ENCODE measurements around the gene ENOSF1.

DNA sequence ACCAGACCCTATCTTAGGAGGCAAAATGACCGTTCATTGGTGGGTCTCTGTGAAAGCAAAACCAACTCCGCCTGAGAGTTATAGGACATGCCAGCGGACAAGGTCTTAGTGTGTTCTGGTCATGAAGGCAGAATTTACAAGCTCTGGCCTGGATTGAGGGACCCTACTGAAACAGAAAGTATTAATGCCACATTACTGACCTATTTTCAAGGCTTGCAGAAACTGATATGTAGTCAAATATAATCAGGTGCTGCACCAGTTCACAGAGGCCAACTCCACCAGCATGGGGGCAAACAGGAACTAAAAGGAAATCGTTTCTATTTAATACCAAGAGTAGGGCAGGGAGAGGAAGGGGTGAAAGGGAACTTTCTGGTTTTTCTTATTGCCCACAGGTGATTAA, 35.3 kb downstream of the ENOSF1 start:
- TF ChIP-seq CREM (CRISPR knock-in tag; IDR thresholded peaks at IDR 0.05): no peak
- TF ChIP-seq CREB1 (CRISPR knock-in tag; IDR thresholded peaks at IDR 0.05): no peak
- TF ChIP-seq ZNF121 (CRISPR knock-in tag; IDR thresholded peaks at IDR 0.05): no peak
- TF ChIP-seq, protein P1, sequence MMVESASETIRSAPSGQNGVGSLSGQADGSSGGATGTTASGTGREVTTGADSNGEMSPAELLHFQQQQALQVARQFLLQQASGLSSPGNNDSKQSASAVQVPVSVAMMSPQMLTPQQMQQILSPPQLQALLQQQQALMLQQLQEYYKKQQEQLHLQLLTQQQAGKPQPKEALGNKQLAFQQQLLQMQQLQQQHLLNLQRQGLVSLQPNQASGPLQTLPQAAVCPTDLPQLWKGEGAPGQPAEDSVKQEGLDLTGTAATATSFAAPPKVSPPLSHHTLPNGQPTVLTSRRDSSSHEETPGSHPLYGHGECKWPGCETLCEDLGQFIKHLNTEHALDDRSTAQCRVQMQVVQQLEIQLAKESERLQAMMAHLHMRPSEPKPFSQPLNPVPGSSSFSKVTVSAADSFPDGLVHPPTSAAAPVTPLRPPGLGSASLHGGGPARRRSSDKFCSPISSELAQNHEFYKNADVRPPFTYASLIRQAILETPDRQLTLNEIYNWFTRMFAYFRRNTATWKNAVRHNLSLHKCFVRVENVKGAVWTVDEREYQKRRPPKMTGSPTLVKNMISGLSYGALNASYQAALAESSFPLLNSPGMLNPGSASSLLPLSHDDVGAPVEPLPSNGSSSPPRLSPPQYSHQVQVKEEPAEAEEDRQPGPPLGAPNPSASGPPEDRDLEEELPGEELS (CRISPR knock-in tag; IDR thresholded peaks at IDR 0.05): no peak
- no peak for TF ChIP-seq GABPB1 (CRISPR knock-in tag; IDR thresholded peaks at IDR 0.05)
- no peak for TF ChIP-seq CBFB (CRISPR knock-in tag; IDR thresholded peaks at IDR 0.05; ENCODE audit: low read depth)
- no peak for TF ChIP-seq ZNF416 (CRISPR knock-in tag; IDR thresholded peaks at IDR 0.05)
- no peak for TF ChIP-seq ZNF219 (CRISPR knock-in tag; IDR thresholded peaks at IDR 0.05; ENCODE audit: borderline replicate concordance)
- TF ChIP-seq SP1 (CRISPR knock-in tag; conservative IDR thresholded peaks at IDR 0.05): no peak
- TF ChIP-seq, protein P2, sequence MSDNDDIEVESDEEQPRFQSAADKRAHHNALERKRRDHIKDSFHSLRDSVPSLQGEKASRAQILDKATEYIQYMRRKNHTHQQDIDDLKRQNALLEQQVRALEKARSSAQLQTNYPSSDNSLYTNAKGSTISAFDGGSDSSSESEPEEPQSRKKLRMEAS (CRISPR knock-in tag; IDR thresholded peaks at IDR 0.05): no peak
- no peak for TF ChIP-seq SMAD3 (CRISPR knock-in tag; IDR thresholded peaks at IDR 0.05; ENCODE audit: borderline replicate concordance)
- no peak for TF ChIP-seq CTCF (IDR thresholded peaks at IDR 0.05)
- no peak for TF ChIP-seq TCF7 (CRISPR knock-in tag; IDR thresholded peaks at IDR 0.05; ENCODE audit: low read depth)

Data from WTC11 (cell line).